Neural cell (in vitro differentiated cells): ENCODE data around the gene ZNF33A. TPM values are rescaled to one million over a fixed set of nuclear protein-coding genes. Genes with fewer than 3 reads are reported as not detected.

ENCODE experiments used
- H2AFZ ChIP-seq: fragments of 200-600, 300-800 bp; sonication (generic), shearing (Covaris generic); 2 replicates; pipeline ENCODE4 v1.6.0; 2014; ENCODE audit warnings: low read depth, mild to moderate bottlenecking, antibody characterized with exemption, low read length, moderate library complexity
- H3F3A ChIP-seq: fragments of 200-600 bp; shearing (Covaris generic); 2 replicates; pipeline ENCODE4 v1.6.1; 2016; ENCODE audit warnings: mild to moderate bottlenecking, moderate library complexity, mixed read lengths, antibody characterized with exemption, low read length; ENCODE audit not compliant: insufficient read depth, poor library complexity, severe bottlenecking
- H3K27ac ChIP-seq: fragments of 200-600, 300-800 bp; sonication (generic), shearing (Covaris generic); 2 replicates; pipeline ENCODE4 v1.5.1; 2014; ENCODE audit warnings: mild to moderate bottlenecking, low read length, moderate library complexity
- H3K27me3 ChIP-seq: fragments of 300-800, 200-600 bp; sonication (generic), shearing (Covaris generic); 2 replicates; pipeline ENCODE4 v1.6.0; 2014; ENCODE audit warnings: mild to moderate bottlenecking, low read depth, low read length, moderate library complexity; ENCODE audit not compliant: insufficient read depth
- H3K36me3 ChIP-seq: fragments of 300-800, 200-600 bp; sonication (generic), shearing (Covaris generic); 2 replicates; pipeline ENCODE4 v1.5.1; 2014; ENCODE audit warnings: mild to moderate bottlenecking, antibody characterized with exemption, low read length, moderate library complexity; ENCODE audit not compliant: insufficient read depth
- H3K4me2 ChIP-seq: fragments of 300-800, 200-600 bp; sonication (generic), shearing (Covaris generic); 2 replicates; pipeline ENCODE4 v1.6.0; 2014; ENCODE audit warnings: mild to moderate bottlenecking, low read length
- H3K4me3 ChIP-seq: fragments of 300-800, 200-600 bp; sonication (generic), shearing (Covaris generic); 2 replicates; pipeline ENCODE4 v1.5.1; 2014; ENCODE audit warnings: mild to moderate bottlenecking, low read length, moderate library complexity
- H3K79me2 ChIP-seq: fragments of 200-600 bp; shearing (Covaris generic); replicated peaks from 2 replicates; pipeline ENCODE4 v1.6.0; 2014; ENCODE audit warnings: mild to moderate bottlenecking, low read length, moderate library complexity; ENCODE audit not compliant: insufficient read depth
- H3K9ac ChIP-seq: fragments of 300-800, 200-600 bp; sonication (generic), shearing (Covaris generic); 2 replicates; pipeline ENCODE4 v1.6.1; 2016; ENCODE audit warnings: mild to moderate bottlenecking, low read length, mixed read lengths
- H3K9me2 ChIP-seq: fragments of 200-600 bp; shearing (Covaris generic); 2 replicates; pipeline ENCODE4 v1.6.1; 2016; ENCODE audit warnings: mild to moderate bottlenecking, low read length, mixed read lengths; ENCODE audit not compliant: insufficient read depth
- H3K9me3 ChIP-seq: fragments of 200-600, 300-800 bp; sonication (generic), shearing (Covaris generic); 2 replicates; pipeline ENCODE4 v1.6.1; 2016; ENCODE audit warnings: mild to moderate bottlenecking, mixed run types, low read length, moderate library complexity, mixed read lengths
- H4K20me1 ChIP-seq: fragments of 200-600 bp; shearing (Covaris generic); 2 replicates; pipeline ENCODE4 v1.6.1; 2016; ENCODE audit warnings: mild to moderate bottlenecking, mixed run types; ENCODE audit not compliant: insufficient read depth
- CTCF ChIP-seq: fragments of 450-650 bp; IDR thresholded peaks from 2 replicates; pipeline ENCODE4 v1.5.1; 2014; ENCODE audit warnings: antibody characterized with exemption, mild to moderate bottlenecking, moderate library complexity; ENCODE audit not compliant: poor library complexity, severe bottlenecking
- EP300 ChIP-seq: fragments of 450-650 bp; conservative IDR thresholded peaks from 2 replicates; pipeline ENCODE4 v1.6.1; 2014; ENCODE audit warnings: antibody characterized with exemption, mild to moderate bottlenecking, moderate library complexity; ENCODE audit not compliant: poor library complexity, severe bottlenecking
- MXI1 ChIP-seq: fragments of 450-650 bp; conservative IDR thresholded peaks from 2 replicates; pipeline ENCODE4 v1.6.1; 2014; ENCODE audit warnings: antibody characterized with exemption, mild to moderate bottlenecking; ENCODE audit not compliant: poor library complexity, severe bottlenecking
- POLR2AphosphoS5 ChIP-seq: IDR thresholded peaks from 2 replicates; pipeline ENCODE4 v1.6.1; 2012
- RAD21 ChIP-seq: fragments of 450-650 bp; conservative IDR thresholded peaks from 2 replicates; pipeline ENCODE4 v1.6.1; 2014; ENCODE audit warnings: antibody characterized with exemption, mild to moderate bottlenecking, moderate library complexity
- REST ChIP-seq: IDR thresholded peaks from 2 replicates; pipeline ENCODE4 v1.6.1; 2012; ENCODE audit warnings: borderline replicate concordance
- SMC3 ChIP-seq: fragments of 450-650 bp; conservative IDR thresholded peaks from 2 replicates; pipeline ENCODE4 v1.6.1; 2014; ENCODE audit warnings: antibody characterized with exemption, mild to moderate bottlenecking, moderate library complexity; ENCODE audit not compliant: poor library complexity
- TAF1 ChIP-seq: IDR thresholded peaks from 2 replicates; pipeline ENCODE4 v1.6.1; 2012; ENCODE audit warnings: low read depth
- polyA plus RNA-seq: library from polyadenylated mRNA; depleted of rRNA; stranded (reverse); fragments of >200 nt; gene quantifications from 2 replicates; pipeline ENCODE4 v1.2.3, GENCODE V29; 2014

ZNF33A gene
- polyA plus RNA-seq, 1 donor from 2014 or later, result 55.5 TPM

- peaks cover 5% of the 10 kb centered on the region for H3K36me3 ChIP-seq
Measured at GRCh38 chr10:38043516-38043915, 33.0 kb downstream of the ZNF33A start.

GRCh38 chr10:38045129-38045528, 34.7 kb downstream of the ZNF33A start:
- TF ChIP-seq CTCF (no peak), TAF1 (no peak), POLR2AphosphoS5 (no peak), REST (no peak)

More at GRCh38 chr10:38043516-38043915, 33.0 kb downstream of the ZNF33A start:
- H3K9me3 ChIP-seq, result no peaks in the 10 kb centered on the region
- no peaks in the 10 kb centered on the region for H3K79me2 ChIP-seq
- no peak overlapping the region for H3K9ac ChIP-seq
- TF ChIP-seq EP300, result no peak
- TF ChIP-seq RAD21, result no peak
- TF ChIP-seq REST, result no peak
- TF ChIP-seq MXI1, result no peak
- no peak for TF ChIP-seq SMC3
- TF ChIP-seq CTCF, result no peak
- TF ChIP-seq TAF1, result no peak
- H3F3A ChIP-seq, result no peaks in the 10 kb centered on the region
- H4K20me1 ChIP-seq, result no peaks in the 10 kb centered on the region
- no peak overlapping the region for H3K4me3 ChIP-seq
- H3K27ac ChIP-seq, result no peak overlapping the region
- no peaks in the 10 kb centered on the region for H3K9me2 ChIP-seq
- H2AFZ ChIP-seq, result no peak overlapping the region
- no peaks in the 10 kb centered on the region for H3K27me3 ChIP-seq
- H3K4me2 ChIP-seq, result no peak overlapping the region

More at GRCh38 chr10:38045129-38045528, 34.7 kb downstream of the ZNF33A start:
- Histone ChIP-seq H3K9ac (no peak overlapping the region), H3K9me2 (no peaks in the 10 kb centered on the region), H3K79me2 (no peaks in the 10 kb centered on the region), H3K4me2 (no peak overlapping the region), H3K36me3 (peaks cover 5% of the 10 kb centered on the region), H3K9me3 (no peaks in the 10 kb centered on the region), H3K27ac (no peak overlapping the region), H3K4me3 (no peak overlapping the region), H2AFZ (no peak overlapping the region), H4K20me1 (no peaks in the 10 kb centered on the region), H3F3A (no peaks in the 10 kb centered on the region), H3K27me3 (no peaks in the 10 kb centered on the region)
